Measurements from ENCODE around the gene FAM234A. TPM values are rescaled to one million over a fixed set of nuclear protein-coding genes. Genes with fewer than 3 reads are reported as not detected.

Gene FAM234A
- total RNA-seq, 1 donor from 2014 or later = 135 TPM

DNA sequence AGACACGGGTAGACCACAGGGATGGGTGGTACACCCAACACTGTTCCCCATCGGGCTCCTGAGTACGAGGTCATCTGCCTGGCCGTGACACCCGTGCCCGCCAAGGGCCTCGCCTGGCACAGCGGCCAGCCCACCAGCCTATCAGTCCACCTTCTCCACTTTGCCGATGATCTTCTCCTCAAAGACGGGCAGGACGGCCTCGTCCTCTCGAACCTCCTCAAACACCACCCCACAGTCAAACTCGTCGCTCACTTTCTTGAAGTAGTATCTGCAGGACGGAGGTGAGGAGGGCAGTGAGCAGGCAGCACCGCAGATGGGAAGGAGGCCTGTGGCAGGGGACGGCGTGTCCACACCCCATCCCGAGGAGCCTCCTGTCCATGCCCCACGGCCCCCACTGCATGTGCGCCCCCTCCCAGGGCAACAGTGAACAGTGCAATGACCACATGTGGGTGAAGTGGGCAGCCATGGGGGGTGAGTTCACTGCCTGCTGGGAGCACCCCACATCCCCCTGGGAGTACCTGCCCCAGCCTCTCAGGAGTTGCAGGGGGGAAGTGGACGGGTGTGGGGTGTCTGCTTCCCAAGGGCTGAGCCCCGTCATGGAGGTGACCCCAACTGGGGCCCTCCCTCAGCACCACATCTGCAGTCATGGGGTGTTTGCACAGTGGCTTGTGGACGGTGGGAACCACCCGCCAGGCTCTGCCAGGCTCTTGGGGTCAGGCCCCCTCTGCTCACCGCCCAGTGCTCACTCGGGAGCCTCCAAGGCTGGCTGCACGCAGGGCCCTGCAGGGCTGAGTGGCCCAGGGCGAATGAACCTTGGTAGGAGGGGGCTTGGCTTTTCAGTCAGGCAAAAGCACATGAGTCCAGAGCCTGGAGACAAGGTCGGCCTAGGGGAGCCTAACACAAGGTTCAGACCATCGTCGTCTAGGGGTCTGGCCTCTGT is 53.6 kb downstream of the FAM234A start:
- ATAC-seq (ENCODE audit: poor library complexity) (no peak), DNase-seq (no peak)
- intact Hi-C loops (cut with DNase I) = no loop called here

DNA sequence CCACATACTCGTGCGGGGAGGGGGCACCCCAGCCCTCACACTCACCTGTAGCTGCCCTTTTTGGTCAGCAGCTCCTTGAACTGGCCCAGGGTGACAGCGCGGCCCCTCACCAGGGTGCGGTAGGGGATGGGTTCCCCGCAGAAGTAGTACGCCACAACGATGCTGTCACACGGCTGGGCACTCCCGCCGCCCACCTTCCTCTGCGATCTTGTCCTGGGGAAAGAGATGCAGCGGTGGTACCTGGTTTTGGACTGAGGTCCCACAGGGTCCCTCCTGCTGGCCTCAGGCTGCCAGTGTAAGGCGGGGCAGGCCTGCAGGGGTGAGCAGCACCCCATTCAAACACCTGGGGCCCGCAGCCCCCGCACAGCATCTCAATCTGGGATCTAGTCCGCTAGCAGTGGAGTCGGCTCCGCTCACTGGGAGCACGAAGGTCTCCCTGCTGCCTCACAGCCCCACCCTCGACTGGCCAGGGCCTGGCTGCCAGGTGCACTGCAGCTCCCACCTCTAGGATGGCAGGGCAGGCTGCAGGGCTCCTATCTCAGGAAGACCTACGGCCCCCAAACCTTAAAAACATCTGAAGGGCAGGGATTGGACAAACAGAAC is 54.9 kb downstream of the FAM234A start:
- DNase-seq (no peak), ATAC-seq (ENCODE audit: poor library complexity) (no peak)
- intact Hi-C loops (cut with DNase I) = no loop called here

DNA sequence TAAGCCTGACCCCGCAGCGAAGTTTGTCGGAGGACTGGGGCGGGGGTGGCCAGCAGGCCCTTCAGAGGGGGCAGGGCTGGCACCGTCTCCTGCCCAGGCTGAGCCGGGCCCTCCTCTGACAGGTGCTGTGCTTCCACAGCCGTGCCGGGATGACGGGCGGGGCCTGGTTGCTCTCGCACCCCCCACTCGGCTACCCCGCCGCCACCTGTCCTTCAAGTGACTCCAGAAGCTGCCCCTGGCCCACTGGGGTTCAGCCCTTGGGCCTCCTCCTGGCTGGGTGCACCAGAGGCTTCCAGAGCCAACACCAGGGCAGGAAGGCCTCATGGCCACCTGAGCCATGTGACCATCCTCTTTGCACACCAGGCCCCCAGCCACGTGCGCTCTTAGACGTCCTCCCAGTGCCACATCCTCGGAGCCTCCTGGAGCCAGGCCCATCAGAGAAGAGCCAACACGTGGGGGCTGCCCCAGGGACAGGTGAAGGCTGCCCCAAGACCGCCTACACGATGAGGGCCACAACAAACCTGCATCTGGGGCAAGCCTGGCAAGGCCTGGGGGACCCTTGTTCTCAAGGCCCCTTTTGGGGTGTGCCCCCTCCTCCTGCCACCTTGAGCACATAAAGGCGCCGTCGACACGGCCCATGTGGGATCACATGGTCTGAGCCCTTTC is 55.5 kb downstream of the FAM234A start:
- intact Hi-C loops (cut with DNase I) = no loop called here
- DNase-seq (no peak), ATAC-seq (ENCODE audit: poor library complexity) (no peak)

DNA sequence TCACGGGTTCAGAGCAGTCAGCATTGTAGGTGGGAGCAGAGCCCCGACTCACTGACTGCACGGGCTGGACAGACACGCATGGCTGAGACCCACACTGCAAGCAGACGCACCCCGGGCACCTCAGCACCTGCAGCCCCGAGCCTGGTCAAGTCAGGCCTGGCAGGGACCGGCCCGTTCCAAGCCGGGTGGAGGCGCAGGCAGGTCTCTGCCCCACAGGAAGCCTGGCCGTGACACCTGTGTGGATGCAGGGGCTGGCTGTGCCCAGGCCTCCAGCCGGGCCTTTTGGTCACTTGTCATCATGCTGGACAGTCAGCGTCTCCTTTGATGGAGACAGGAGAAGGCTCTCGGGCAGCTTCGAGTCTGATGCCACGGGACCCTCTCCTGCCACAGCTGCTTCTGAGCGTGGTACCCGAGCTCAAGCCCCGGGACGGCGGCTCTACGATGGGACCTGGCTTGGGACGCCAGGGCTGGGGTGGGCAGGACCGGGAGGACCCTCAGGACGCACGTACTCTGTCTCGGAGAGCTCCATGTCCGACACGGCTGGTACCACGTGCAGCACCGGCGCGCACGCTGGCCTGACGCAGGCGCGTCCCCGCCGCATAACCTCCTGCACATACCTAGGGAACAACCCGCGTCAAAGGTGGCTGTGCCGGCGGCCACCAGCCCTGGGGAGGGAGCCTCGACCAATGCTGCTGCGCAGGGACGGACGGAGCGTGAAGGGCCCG is 56.2 kb downstream of the FAM234A start:
- intact Hi-C loops (cut with DNase I) = no loop called here
- DNase-seq (no peak), ATAC-seq (ENCODE audit: poor library complexity) (no peak)

DNA sequence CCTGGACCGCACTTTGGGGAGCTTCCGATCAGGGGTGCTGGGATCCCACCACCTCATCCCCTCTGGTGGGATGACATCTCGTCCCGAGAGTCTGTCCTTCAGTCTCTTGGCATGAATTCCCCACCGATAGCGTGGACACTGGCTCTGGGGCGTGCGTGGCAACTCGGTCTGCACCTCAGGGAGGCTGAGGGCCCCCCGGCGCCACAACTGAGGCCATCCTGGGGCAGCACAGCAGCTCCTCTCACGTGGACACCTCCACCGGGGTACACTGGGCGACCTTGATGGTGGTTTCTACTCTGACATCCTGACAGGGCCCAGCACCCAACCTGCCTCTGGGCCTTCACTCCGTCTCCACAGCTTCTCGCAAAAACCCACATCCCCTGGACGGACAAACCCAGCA is 56.9 kb downstream of the FAM234A start:
- intact Hi-C loops (cut with DNase I) = no loop called here
- DNase-seq (no peak), ATAC-seq (ENCODE audit: poor library complexity) (no peak)

DNA sequence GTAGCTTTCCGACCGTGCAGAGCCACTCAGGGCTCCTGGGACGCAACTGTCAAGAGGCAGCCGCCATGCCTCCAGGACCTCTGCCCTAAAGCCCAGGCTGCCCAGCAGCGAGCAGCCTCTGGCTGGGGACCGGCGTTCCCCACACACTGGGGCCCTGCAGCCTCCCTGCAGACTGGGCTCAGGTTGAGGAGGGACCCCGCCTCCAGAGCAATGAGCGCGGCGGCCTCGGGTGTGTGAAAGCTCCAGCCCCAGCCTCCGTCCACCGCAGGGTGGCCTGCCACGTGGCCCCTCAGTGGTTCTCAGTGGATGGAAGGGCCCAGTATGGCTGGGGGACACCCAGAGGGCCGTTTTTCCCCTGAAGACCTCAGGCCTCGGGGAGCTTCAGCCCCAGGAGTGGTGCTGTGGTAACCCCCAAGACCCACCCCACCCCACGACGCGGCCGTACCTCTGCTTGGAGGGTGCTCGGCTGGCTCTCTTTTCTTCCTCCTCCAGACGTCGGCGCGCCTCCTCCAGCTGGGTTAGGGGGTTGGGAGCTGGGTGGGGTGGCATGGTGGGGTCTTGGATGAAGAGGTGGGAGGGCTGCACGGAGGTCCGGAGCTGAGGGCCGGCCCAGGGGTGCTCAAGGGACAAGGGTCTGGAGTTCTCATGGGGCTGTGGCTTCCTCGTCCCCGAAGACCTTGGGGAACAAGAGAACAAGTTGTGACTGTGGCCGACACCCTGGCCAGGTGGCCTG is 58.6 kb downstream of the FAM234A start:
- DNase-seq (no peak), ATAC-seq (ENCODE audit: poor library complexity) (no peak)
- intact Hi-C loops (cut with DNase I) = no loop called here

DNA sequence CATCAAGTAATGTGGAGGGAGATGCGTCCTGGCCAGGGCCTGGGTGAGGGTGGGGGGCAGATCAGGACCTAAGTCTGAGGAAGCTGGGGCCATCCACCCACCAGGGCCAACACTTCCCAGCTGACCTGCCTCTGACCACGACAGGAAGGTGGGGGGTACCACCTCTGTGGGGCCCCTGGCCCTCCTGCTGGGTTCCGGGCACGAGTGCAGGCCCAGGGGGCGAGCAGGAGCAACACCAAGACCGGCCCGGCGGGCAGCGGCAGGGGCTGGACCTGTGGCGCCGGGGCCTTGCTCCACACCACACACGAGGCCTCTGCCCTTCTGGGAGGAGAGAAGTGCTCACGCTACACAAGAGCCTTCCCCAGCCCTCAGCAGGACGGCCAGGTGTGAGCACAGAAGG is 61.7 kb downstream of the FAM234A start:
- DNase-seq (no peak), ATAC-seq (ENCODE audit: poor library complexity) (no peak)
- intact Hi-C loops (cut with DNase I) = no loop called here

DNA sequence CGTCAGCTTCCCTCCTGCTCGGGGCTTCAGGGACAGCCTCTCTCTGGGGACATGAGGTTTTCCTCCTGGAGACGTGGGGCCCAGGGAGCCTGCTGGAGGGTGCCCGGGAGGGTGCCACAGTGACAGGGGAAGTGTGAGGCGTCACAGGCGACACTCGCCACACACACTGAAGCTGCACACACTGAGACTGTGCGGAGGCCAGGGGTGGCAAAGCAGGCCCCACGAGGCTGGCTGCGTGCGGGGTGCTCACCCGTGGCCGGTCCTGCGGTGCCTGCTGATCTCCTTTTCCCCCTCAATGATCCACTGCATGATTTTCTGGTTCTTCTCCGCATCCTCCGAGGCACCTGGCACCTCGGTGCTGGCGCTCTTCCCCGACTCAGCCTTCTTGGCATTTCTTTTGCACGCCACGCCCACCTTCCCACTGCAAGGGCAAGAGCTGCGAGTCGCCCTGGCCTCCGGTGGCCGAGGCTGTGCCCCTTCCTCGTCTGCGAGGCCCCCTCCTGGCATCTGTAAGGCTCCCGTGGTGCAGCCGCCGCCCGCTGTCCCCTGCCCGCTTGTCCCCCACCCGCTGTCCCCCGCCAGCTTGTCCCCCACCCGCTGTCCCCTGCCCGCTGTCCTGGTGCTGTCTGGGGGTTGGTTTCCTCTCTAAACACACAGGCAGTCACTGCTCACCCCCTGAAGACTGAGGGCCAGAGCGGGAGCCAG is 62.3 kb downstream of the FAM234A start:
- no peak for DNase-seq
- intact Hi-C loops (cut with DNase I) = no loop called here

DNA sequence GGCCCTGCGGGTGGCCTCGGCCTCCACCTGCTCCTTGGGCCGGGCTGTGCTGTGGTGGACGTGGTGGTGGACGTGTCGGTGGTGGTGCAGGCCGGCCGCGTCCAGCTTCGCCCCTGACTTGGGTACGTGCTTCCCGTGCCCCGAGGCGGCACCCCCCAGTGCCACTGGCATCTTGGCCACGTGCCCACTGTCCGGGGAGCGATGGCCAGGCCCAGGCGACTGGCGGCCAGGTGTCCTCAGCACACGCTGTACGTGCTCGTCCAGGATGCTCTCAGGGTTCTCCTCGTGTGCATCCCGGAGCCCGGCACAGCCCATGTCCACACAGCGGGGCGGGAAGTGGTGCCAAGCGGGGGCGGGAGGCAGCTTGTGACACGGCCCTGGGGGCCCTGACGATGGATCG is 63.2 kb downstream of the FAM234A start:
- intact Hi-C loops (cut with DNase I) = no loop called here
- DNase-seq = no peak
- no peak for ATAC-seq (ENCODE audit: poor library complexity)

More for the DNA sequence above, 62.3 kb downstream of the FAM234A start:
- no peak for ATAC-seq (ENCODE audit: poor library complexity)

DNA sequence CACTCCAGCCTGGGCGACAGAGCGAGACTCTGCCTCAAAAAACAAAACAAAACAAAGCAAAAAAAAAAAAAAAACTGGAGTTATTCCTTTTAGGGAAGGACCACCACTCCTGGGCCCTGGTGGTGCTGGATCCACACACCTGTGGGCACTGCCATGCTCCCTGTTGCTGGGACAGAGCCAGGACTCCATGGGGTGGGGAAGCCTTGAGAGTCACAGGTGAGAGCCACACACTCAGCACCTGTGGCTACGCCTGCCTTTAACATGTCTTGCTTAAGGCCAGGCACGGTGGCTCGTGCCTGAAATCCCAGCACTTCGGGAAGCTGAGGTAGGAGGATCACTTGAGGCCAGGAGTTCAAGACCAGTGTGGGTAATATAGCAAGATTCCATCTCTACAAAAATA is 66.6 kb downstream of the FAM234A start:
- DNase-seq (no peak), ATAC-seq (ENCODE audit: poor library complexity) (no peak)
- intact Hi-C loops (cut with DNase I) = no loop called here

DNA sequence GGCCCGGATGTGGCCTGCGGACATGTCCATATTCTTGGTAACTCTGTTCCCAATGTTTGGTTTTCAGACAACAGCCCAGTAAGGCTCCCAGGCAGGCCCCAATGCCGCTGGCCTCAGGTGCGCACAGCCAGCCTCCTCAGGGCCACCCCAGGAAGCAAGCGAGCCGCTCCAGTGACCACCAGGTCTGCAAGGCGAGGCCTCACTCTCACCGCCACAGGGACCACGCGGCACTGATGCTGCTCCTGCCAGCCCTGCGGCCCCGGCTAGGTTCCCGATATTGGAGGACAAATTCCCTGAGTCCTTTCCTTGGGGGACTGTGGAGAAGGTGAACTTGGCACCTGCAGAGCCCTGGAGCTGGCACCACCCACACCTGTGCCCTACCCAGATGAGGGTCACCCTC is 67.3 kb downstream of the FAM234A start:
- DNase-seq (no peak), ATAC-seq (ENCODE audit: poor library complexity) (no peak)
- intact Hi-C loops (cut with DNase I) = no loop called here

DNA sequence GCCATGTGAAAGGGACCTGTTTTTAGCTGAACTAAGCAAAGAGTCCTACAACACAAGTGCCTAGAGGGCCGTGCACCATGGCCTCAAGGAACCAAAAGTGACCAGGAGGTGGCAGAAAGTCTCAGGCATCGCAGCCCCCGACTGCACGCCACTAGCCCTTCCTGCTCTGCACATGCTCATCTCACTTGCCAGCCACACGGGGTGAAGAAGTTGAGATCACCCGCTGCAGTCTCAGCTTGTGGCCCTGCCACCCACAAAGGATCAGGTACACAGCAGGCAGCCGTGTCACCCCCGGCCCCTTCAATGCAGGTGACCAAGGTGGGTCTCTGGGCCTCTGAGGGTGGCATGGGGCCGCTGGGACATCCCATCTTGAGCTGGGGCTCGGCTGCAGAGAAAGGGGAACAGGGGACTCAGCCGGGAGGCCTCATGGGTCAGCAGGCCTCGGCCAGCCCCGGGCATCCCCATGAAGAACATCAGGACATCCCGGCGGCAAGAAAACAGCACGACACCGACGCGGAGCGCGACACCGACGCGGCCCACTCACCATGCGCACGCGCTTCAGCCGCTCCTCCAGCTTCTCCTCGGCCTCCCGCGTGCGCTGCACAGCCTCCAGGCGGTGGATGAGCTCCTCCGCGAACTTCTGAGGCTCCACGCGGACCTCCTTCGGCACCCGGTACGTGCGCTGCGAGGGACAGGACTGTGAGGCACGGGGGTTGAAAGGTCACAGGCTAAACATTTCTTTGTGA is 69.3 kb downstream of the FAM234A start:
- intact Hi-C loops (cut with DNase I) = no loop called here
- ATAC-seq (ENCODE audit: poor library complexity) (no peak), DNase-seq (no peak)

DNA sequence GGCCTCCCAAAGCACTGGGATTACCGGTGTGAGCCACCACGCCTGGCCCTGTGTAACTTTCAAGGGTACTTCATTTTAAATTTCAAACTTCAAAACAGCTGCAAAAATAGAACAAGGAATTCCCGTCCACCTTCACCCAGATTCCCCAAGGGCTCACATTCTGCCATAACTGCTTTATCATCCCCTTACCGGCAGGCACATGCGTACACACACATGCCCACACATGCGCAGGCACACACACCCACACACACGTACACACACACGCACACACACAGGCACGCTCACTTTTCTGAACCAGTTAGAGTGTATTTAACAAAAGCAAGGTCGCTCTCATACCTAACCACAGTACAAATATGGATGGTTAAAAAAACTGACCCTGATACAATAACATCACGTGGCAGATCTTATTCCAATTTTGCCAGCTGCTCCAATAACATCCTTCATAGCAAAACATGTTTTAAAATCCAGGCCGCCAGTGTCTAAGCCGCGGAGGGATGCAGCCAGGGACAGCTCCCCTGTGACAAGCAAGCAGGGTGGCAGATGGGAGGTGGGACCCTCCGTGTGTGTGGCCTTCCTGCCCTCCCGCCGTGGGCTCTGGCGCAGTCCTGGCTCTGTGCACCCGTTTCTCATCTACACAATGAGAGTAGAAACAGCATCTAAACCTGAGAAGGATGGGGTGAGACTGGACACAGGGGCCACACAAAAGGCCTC is 71.5 kb downstream of the FAM234A start:
- ATAC-seq (ENCODE audit: poor library complexity) (no peak), DNase-seq (no peak)
- intact Hi-C loops (cut with DNase I) = no loop called here

DNA sequence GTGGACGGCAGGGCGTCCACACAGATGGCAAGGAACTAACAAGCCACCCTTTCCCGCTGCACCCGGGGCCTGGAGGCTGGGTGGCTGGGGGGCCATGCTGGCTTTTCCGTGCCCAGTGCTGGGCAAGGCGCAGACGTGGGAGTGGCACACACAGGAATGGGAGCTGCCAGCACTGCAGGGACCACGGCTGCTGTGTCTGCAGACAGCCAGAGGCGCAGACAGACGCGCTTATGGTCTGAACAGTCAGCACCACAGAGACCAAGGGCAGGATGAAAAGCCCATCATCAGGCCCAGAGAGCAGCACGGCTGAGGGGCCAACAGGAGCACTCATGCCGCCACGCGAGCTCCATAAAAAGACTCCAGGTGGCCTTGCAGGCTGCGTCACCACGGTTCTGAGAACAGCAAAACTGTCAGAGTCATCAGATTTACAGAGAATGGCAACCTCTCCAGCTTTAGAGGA is 72.3 kb downstream of the FAM234A start:
- ATAC-seq (ENCODE audit: poor library complexity) (no peak), DNase-seq (no peak)
- intact Hi-C loops (cut with DNase I) = no loop called here

DNA sequence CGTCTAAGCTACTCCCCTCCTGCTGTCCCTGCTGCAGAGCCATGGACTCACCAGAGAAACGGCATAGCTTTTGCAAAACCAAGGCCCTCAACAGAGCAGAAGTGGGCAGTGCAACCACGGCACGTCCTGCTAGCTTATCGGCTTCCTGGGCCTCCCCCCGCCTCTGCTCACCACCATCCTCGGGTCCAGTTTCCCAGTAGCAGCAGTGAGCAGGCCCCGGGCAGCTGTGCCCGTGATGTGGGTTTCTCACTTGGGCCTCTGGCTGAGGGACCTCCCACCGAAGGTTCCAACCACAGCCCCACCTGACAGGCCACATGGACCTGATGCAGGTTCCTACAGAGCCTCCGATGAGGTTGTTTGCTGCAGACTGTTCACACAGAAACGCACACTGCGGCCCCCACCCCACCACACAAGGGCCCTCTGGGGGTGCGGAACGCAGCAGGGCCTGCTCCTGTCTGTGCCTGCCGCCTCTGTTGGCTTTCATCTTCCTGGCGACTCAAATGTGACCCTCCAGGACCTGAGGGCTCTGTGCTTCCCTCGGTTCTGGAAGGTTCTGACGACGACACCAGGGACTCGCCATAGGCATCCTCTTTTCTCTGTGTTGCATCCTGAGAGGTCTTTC is 73.2 kb downstream of the FAM234A start:
- ATAC-seq (ENCODE audit: poor library complexity) (no peak), DNase-seq (no peak)
- intact Hi-C loops (cut with DNase I) = no loop called here

DNA sequence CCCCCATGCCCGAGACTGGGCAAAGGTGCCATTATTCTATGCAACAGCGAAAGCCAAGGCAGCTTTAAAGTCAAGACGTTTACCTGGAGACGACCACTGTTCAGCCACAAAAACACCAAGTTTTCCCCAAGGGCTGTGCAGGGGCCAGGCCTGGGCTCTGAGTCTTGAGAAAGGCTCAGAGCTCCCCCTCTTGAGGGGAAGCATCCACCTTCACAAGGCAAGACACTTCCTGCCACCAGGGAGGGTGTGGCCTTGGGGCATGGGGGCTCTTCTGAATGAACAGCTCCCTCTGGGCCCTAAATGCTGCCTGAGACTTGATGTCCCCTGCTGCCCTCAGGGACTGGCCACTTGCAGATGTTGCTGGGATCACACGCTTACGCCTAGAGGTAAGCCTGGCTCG is 74.9 kb downstream of the FAM234A start:
- ATAC-seq (ENCODE audit: poor library complexity) = no peak
- intact Hi-C loops (cut with DNase I) = no loop called here
- no peak for DNase-seq
